ENCODE results near the gene LATS1. TPM values are rescaled to one million over a fixed set of nuclear protein-coding genes. Genes with fewer than 3 reads are reported as not detected.

The LATS1 gene
- total RNA-seq, 1 donor from 2014 or later: 15.1 TPM

Small RNAs within 50 kb of the gene (small RNA-seq; reads per million reads assigned to genes)
- gene RF00019: not detected

Other genes starting within 250 kb of the LATS1 start
- 1.0 TPM for gene ZC3H12D, start 233.1 kb downstream of the LATS1 start, total RNA-seq
- 19.3 TPM for gene PPIL4, start 172.1 kb downstream of the LATS1 start, total RNA-seq
- 41.2 TPM for gene GINM1, start 151.7 kb downstream of the LATS1 start, total RNA-seq
- 30.8 TPM for gene KATNA1, start 69.4 kb downstream of the LATS1 start, total RNA-seq
- gene NUP43, start 28.4 kb upstream of the LATS1 start, total RNA-seq: 17.2 TPM
- 63.7 TPM for gene PCMT1, start 31.6 kb upstream of the LATS1 start, total RNA-seq
- gene LRP11, start 146.3 kb upstream of the LATS1 start, total RNA-seq: 15.7 TPM
- gene RAET1E, start 180.0 kb upstream of the LATS1 start, total RNA-seq: 1.0 TPM
- gene RAET1G, start 205.0 kb upstream of the LATS1 start, total RNA-seq: not detected
- gene ULBP2, start 223.9 kb upstream of the LATS1 start, total RNA-seq: not detected
- gene ULBP1, start 245.8 kb upstream of the LATS1 start, total RNA-seq: not detected

All from skeletal muscle tissue (tissue), 2 donors.